Erythroblast (primary cell): Measurements from ENCODE around the gene ITGB7.

Source experiments
- GATA1 ChIP-seq: IDR thresholded peaks from 2 replicates; pipeline ENCODE4 v1.6.1; 2011; ENCODE audit warnings: low read depth, mild to moderate bottlenecking, control low read depth, low read length, moderate library complexity
- POLR2A ChIP-seq: IDR thresholded peaks from 2 replicates; pipeline ENCODE4 v1.6.1; 2011; ENCODE audit warnings: mild to moderate bottlenecking, low read length

DNA sequence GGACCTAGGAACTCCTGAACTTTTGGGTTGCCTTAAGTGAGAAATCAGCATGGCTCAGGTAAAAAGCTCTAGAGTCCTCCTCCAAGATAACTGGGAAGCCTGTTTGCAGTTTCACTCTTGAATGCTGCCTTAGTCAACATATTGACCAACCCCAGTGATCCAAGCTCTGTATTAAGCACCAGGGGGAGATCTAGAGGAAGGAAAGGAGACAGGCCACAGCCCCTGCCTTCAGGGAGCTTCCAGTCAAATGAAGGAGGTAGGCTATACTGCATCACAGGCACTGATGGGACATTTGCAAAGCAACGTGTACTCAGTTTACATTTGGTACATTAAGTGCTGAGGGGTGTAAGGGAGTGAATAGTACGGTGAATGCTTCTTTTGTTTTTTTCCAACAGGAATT is 25.1 kb downstream of the ITGB7 start:
- no peak for TF ChIP-seq POLR2A
- no peak for TF ChIP-seq GATA1
